Prostate gland (tissue), 2 donors: ENCODE measurements around the gene CACNA2D4. TPM values are rescaled to one million over a fixed set of nuclear protein-coding genes. Genes with fewer than 3 reads are reported as not detected.

Experiments
- DNase-seq: peaks from one replicate; pipeline ENCODE4 v3.0.0-alpha.2; 2019; ENCODE audit warnings: low spot score
- H3K27ac ChIP-seq, 2 donors: fragments of 200-600 bp; sonication (generic); 2 replicates each; pipeline ENCODE4 v1.5.1; 2017 to 2019
- H3K27me3 ChIP-seq: fragments of 200-600 bp; sonication (generic); replicated peaks from 2 replicates; pipeline ENCODE4 v1.5.1; 2019; ENCODE audit not compliant: insufficient read depth
- H3K36me3 ChIP-seq, 2 donors: fragments of 200-600 bp; sonication (generic); 1 replicate in 1 of 2; 2 replicates in 1 of 2; pipeline versions ENCODE4 v1.5.1 to v1.8.1; 2017 to 2019
- H3K4me1 ChIP-seq: fragments of 200-600 bp; sonication (generic); replicated peaks from 2 replicates; pipeline ENCODE4 v1.5.1; 2019
- H3K4me3 ChIP-seq, 2 donors: fragments of 200-600 bp; sonication (generic); 2 replicates each; pipeline ENCODE4 v1.5.1; 2017 to 2019
- H3K9me3 ChIP-seq: fragments of 200-600 bp; sonication (generic); 2 replicates; pipeline ENCODE4 v1.5.1; 2017
- CTCF ChIP-seq, 4 experiments: fragments of 200-600 bp in 2 of 4; fragments of 450-650 bp in 2 of 4; sonication (generic) in 2 of 4; IDR thresholded peaks; 1 replicate in 3 of 4; 2 replicates in 1 of 4; pipeline ENCODE4 v1.5.1; 2016 to 2019; ENCODE audit warnings: antibody characterized with exemption in 4 of 4, mild to moderate bottlenecking in 2 of 4, moderate library complexity in 2 of 4
- POLR2A ChIP-seq: fragments of 450-650 bp; IDR thresholded peaks from one replicate; pipeline ENCODE4 v1.6.1; 2016; ENCODE audit warnings: antibody characterized with exemption, mild to moderate bottlenecking
- POLR2AphosphoS5 ChIP-seq: sonication (generic); formaldehyde crosslinking; IDR thresholded peaks from one replicate; pipeline ENCODE4 v1.6.1; 2017; ENCODE audit warnings: antibody characterized with exemption
- WGBS: methylation state at CpG from one replicate; pipeline ENCODE4 v1.1.5; 2018; 5-methylcytosine and 5-hydroxymethylcytosine counted together
- intact Hi-C: fragments of 100-400 bp; cut with DNase I; formaldehyde crosslinking; loops from one replicate; pipeline ENCODE4 v1.14.2; 2022
- total RNA-seq, 2 donors: library from RNA; depleted of rRNA; stranded (reverse); fragments of >200 nt; gene quantifications; one replicate each; pipeline ENCODE4 v1.1.0, GENCODE V29; 2016

The CACNA2D4 gene
- total RNA-seq, 2 donors from 2014 or later, result 1.4 to 9.4 TPM

- Histone ChIP-seq H3K36me3 (no peaks in the 10 kb centered on the region), H3K27ac (no peak overlapping the region), H3K27me3 (peaks cover 6% of the 10 kb centered on the region), H3K4me3 (no peak overlapping the region), H3K9me3 (no peaks in the 10 kb centered on the region), H3K4me1 (no peaks in the 10 kb centered on the region)
- intact Hi-C loops, result no loop called here
- WGBS, result 45% methylated on average over 12 of the region's 12 CpGs
- no peak for TF ChIP-seq POLR2AphosphoS5
- no peak for DNase-seq
Measured at GRCh38 chr12:1844661-1845409, 73.6 kb downstream of the CACNA2D4 start.

- Histone ChIP-seq H3K27me3 (peaks cover 6% of the 10 kb centered on the region), H3K9me3 (no peaks in the 10 kb centered on the region)
Measured at GRCh38 chr12:1844223-1844622, 74.2 kb downstream of the CACNA2D4 start.

GRCh38 chr12:1843641-1844005 lies 74.8 kb downstream of the CACNA2D4 start:
- 78% methylated on average over 3 of the region's 3 CpGs for whole genome bisulfite sequencing
- TF ChIP-seq POLR2AphosphoS5, result no peak
- Histone ChIP-seq H3K4me3 (no peak overlapping the region), H3K36me3 (no peaks in the 10 kb centered on the region), H3K27me3 (peaks cover 6% of the 10 kb centered on the region), H3K9me3 (no peaks in the 10 kb centered on the region), H3K4me1 (no peaks in the 10 kb centered on the region), H3K27ac (no peak overlapping the region)
- intact Hi-C loops, result no loop called here
- DNase-seq, result no peak

More at GRCh38 chr12:1844223-1844622, 74.2 kb downstream of the CACNA2D4 start:
- intact Hi-C loops, result no loop called here
- 68% methylated on average over 10 of the region's 10 CpGs for WGBS
- DNase-seq, result no peak
- no peak overlapping the region for H3K4me3 ChIP-seq
- no peaks in the 10 kb centered on the region for H3K36me3 ChIP-seq
- no peak overlapping the region for H3K27ac ChIP-seq
- no peaks in the 10 kb centered on the region for H3K4me1 ChIP-seq
- TF ChIP-seq CTCF (IDR thresholded peaks at IDR 0.05), result no peak
- no peak for TF ChIP-seq POLR2AphosphoS5
- no peak for TF ChIP-seq POLR2A

- no peak for DNase-seq
- WGBS, result 78% methylated on average over 16 of the region's 16 CpGs
Measured at GRCh38 chr12:1842905-1843640, 75.4 kb downstream of the CACNA2D4 start.

GRCh38 chr12:1842183-1842904 lies 76.1 kb downstream of the CACNA2D4 start:
- Histone ChIP-seq H3K27me3 (peaks cover 6% of the 10 kb centered on the region), H3K4me3 (no peak overlapping the region), H3K4me1 (no peaks in the 10 kb centered on the region), H3K36me3 (no peaks in the 10 kb centered on the region), H3K9me3 (no peaks in the 10 kb centered on the region), H3K27ac (no peak overlapping the region)
- DNase-seq, result no peak
- intact Hi-C loops, result no loop called here
- TF ChIP-seq POLR2AphosphoS5 (no peak), POLR2A (no peak), CTCF (IDR thresholded peaks at IDR 0.05) (no peak)
- 67% methylated on average over 18 of the region's 18 CpGs for WGBS

More at GRCh38 chr12:1842905-1843640, 75.4 kb downstream of the CACNA2D4 start:
- TF ChIP-seq CTCF (IDR thresholded peaks at IDR 0.05), result no peak
- Histone ChIP-seq H3K4me1 (no peaks in the 10 kb centered on the region), H3K9me3 (no peaks in the 10 kb centered on the region), H3K27me3 (peaks cover 6% of the 10 kb centered on the region), H3K36me3 (no peaks in the 10 kb centered on the region), H3K4me3 (no peak overlapping the region), H3K27ac (no peak overlapping the region)
- intact Hi-C loops, result no loop called here
